GM18511 (cell line): Measurements from ENCODE around the gene GPR107.

Experiments used
- ATAC-seq: cut with Tn5 transposase; IDR thresholded peaks from one replicate; pipeline ENCODE4 v1.9.1; 2021; ENCODE audit warnings: mild to moderate bottlenecking, moderate library complexity; ENCODE audit not compliant: unreplicated experiment

Gene GPR107

GRCh38 chr9:130053109-130053503 is 600 bp upstream of the GPR107 start:
- ATAC-seq = no peak

GRCh38 chr9:130054325-130054786 is 650 bp downstream of the GPR107 start:
- ATAC-seq = no peak

GRCh38 chr9:130054820-130055219 is 1.1 kb downstream of the GPR107 start:
- ATAC-seq = no peak

GRCh38 chr9:130058154-130058553 is 4.4 kb downstream of the GPR107 start:
- no peak for ATAC-seq

- ATAC-seq = no peak
Measured at GRCh38 chr9:130058887-130059286, 5.2 kb downstream of the GPR107 start.

GRCh38 chr9:130060296-130060695 is 6.6 kb downstream of the GPR107 start:
- ATAC-seq = no peak

- no peak for ATAC-seq
Measured at GRCh38 chr9:130062750-130063149, 9.0 kb downstream of the GPR107 start.

GRCh38 chr9:130064621-130065020 is 10.9 kb downstream of the GPR107 start:
- no peak for ATAC-seq

- ATAC-seq = no peak
Measured at GRCh38 chr9:130069048-130069447, 15.3 kb downstream of the GPR107 start.

GRCh38 chr9:130072515-130073235 is 19.0 kb downstream of the GPR107 start:
- ATAC-seq = no peak

- no peak for ATAC-seq
Measured at GRCh38 chr9:130073373-130073772, 19.7 kb downstream of the GPR107 start.

GRCh38 chr9:130078547-130078946 is 24.8 kb downstream of the GPR107 start:
- no peak for ATAC-seq

GRCh38 chr9:130084337-130084736 is 30.6 kb downstream of the GPR107 start:
- ATAC-seq = no peak

- no peak for ATAC-seq
Measured at GRCh38 chr9:130088051-130088450, 34.3 kb downstream of the GPR107 start.

- no peak for ATAC-seq
Measured at GRCh38 chr9:130089141-130089540, 35.4 kb downstream of the GPR107 start.

GRCh38 chr9:130090915-130091314 is 37.2 kb downstream of the GPR107 start:
- no peak for ATAC-seq

GRCh38 chr9:130092910-130093309 is 39.2 kb downstream of the GPR107 start:
- ATAC-seq = no peak

GRCh38 chr9:130095872-130096271 is 42.2 kb downstream of the GPR107 start:
- ATAC-seq = no peak

GRCh38 chr9:130100681-130101080 is 47.0 kb downstream of the GPR107 start:
- no peak for ATAC-seq

GRCh38 chr9:130101915-130102314 is 48.2 kb downstream of the GPR107 start:
- ATAC-seq = no peak

- no peak for ATAC-seq
Measured at GRCh38 chr9:130104491-130105193, 50.9 kb downstream of the GPR107 start.

GRCh38 chr9:130106860-130107233 is 53.1 kb downstream of the GPR107 start:
- no peak for ATAC-seq
